GM12892 (cell line): ENCODE data around the gene CDC42EP4.

Experiments used
- DNase-seq: peaks from one replicate; pipeline ENCODE4 v3.0.0; 2011; ENCODE audit not compliant: insufficient read length
- FAIRE-seq: peaks from 2 replicates; lab custom pipeline; 2011; peaks lifted over from hg19 to GRCh38; lab: Jason Lieb, UNC
- POLR2A ChIP-seq: IDR thresholded peaks from 2 replicates; pipeline ENCODE4 v1.6.1; 2011; ENCODE audit warnings: low read depth, low read length, control low read depth
- POLR2AphosphoS5 ChIP-seq: IDR thresholded peaks from 2 replicates; pipeline ENCODE4 v1.6.1; 2011; ENCODE audit warnings: low read depth, low read length, control low read depth
- TAF1 ChIP-seq: IDR thresholded peaks from 2 replicates; pipeline ENCODE4 v1.6.1; 2011; ENCODE audit warnings: low read depth, mild to moderate bottlenecking, control low read depth, low read length, borderline replicate concordance

Gene CDC42EP4

GRCh38 chr17:73327676-73328075 is 15.9 kb upstream of the CDC42EP4 start:
- TF ChIP-seq POLR2A, result no peak
- no peak for TF ChIP-seq POLR2AphosphoS5
- TF ChIP-seq TAF1, result no peak

GRCh38 chr17:73325527-73325842 is 13.7 kb upstream of the CDC42EP4 start:
- TF ChIP-seq POLR2AphosphoS5 (no peak), POLR2A (no peak), TAF1 (no peak)
- DNase-seq, result no peak
- no peak for FAIRE-seq

More at GRCh38 chr17:73327676-73328075, 15.9 kb upstream of the CDC42EP4 start:
- FAIRE-seq (no peak), DNase-seq (no peak)

GRCh38 chr17:73324711-73325526 is 13.1 kb upstream of the CDC42EP4 start:
- FAIRE-seq (no peak), DNase-seq (no peak)
- TF ChIP-seq TAF1 (no peak), POLR2AphosphoS5 (no peak), POLR2A (no peak)

GRCh38 chr17:73324160-73324475 is 12.3 kb upstream of the CDC42EP4 start:
- TF ChIP-seq POLR2A (no peak), TAF1 (no peak), POLR2AphosphoS5 (no peak)
- no peak for FAIRE-seq

GRCh38 chr17:73323409-73324159 is 11.8 kb upstream of the CDC42EP4 start:
- FAIRE-seq, result no peak

More at GRCh38 chr17:73324160-73324475, 12.3 kb upstream of the CDC42EP4 start:
- DNase-seq, result no peak

GRCh38 chr17:73320601-73321264 is 8.9 kb upstream of the CDC42EP4 start:
- DNase-seq (no peak), FAIRE-seq (no peak)
- TF ChIP-seq TAF1 (no peak), POLR2A (no peak), POLR2AphosphoS5 (no peak)

More at GRCh38 chr17:73323409-73324159, 11.8 kb upstream of the CDC42EP4 start:
- TF ChIP-seq POLR2A, result no peak
- no peak for TF ChIP-seq POLR2AphosphoS5
- TF ChIP-seq TAF1, result no peak
- no peak for DNase-seq

- no peak for FAIRE-seq
- DNase-seq, result no peak
- TF ChIP-seq POLR2A (no peak), TAF1 (no peak), POLR2AphosphoS5 (no peak)
Measured at GRCh38 chr17:73319766-73320165, 8.0 kb upstream of the CDC42EP4 start.

GRCh38 chr17:73318836-73319235 is 7.0 kb upstream of the CDC42EP4 start:
- FAIRE-seq (no peak), DNase-seq (no peak)

GRCh38 chr17:73318427-73318813 is 6.6 kb upstream of the CDC42EP4 start:
- TF ChIP-seq POLR2A, result no peak
- no peak for TF ChIP-seq TAF1
- no peak for FAIRE-seq
- no peak for DNase-seq

More at GRCh38 chr17:73318836-73319235, 7.0 kb upstream of the CDC42EP4 start:
- TF ChIP-seq POLR2AphosphoS5 (no peak), POLR2A (no peak), TAF1 (no peak)

GRCh38 chr17:73317513-73318426 is 6.0 kb upstream of the CDC42EP4 start:
- FAIRE-seq, result no peak
- TF ChIP-seq POLR2AphosphoS5, result no peak
- TF ChIP-seq TAF1, result no peak
- TF ChIP-seq POLR2A, result no peak

More at GRCh38 chr17:73317513-73318426, 6.0 kb upstream of the CDC42EP4 start:
- DNase-seq, result no peak
